ENCODE measurements around the gene TRAF2. TPM values are rescaled to one million over a fixed set of nuclear protein-coding genes. Genes with fewer than 3 reads are reported as not detected.
A peak's percentile ranks its signal among the peaks of the same experiment; 100 is the strongest.
"Not testable (repeated sequence)": the region's sequence is repeated elsewhere in the genome, so short reads cannot be mapped to it uniquely, and the experiment has no call there.

The TRAF2 gene, protein sequence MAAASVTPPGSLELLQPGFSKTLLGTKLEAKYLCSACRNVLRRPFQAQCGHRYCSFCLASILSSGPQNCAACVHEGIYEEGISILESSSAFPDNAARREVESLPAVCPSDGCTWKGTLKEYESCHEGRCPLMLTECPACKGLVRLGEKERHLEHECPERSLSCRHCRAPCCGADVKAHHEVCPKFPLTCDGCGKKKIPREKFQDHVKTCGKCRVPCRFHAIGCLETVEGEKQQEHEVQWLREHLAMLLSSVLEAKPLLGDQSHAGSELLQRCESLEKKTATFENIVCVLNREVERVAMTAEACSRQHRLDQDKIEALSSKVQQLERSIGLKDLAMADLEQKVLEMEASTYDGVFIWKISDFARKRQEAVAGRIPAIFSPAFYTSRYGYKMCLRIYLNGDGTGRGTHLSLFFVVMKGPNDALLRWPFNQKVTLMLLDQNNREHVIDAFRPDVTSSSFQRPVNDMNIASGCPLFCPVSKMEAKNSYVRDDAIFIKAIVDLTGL
- total RNA-seq, result 10 to 100 TPM; 40.0 to 41.4 TPM

- peak; percentile 99 for DNase-seq
- CTCF ChIA-PET, result interaction anchor here (1.0 to 1.3 kb wide), 6 partner anchors 16 to 149 kb away, joined by 3 to 5 read pairs (median 4); partner anchors contain the start of genes ABCA2, AJM1 and RABL6
- POLR2A ChIA-PET, result interaction anchor here (0.6 to 2.1 kb wide), 10 partner anchors 12 to 355 kb away, joined by 3 to 26 read pairs (median 4); partner anchors contain the start of genes CLIC3, FBXW5, MAN1B1 and TUBB4B
These were observed at the start of gene TRAF2 for GRCh38 chr9:136885950-136886578. Gene TRAF2, plus strand, starts transcription at chr9:136886516. Its CDS starts 12,225 bp downstream, at chr9:136898741.

DNA sequence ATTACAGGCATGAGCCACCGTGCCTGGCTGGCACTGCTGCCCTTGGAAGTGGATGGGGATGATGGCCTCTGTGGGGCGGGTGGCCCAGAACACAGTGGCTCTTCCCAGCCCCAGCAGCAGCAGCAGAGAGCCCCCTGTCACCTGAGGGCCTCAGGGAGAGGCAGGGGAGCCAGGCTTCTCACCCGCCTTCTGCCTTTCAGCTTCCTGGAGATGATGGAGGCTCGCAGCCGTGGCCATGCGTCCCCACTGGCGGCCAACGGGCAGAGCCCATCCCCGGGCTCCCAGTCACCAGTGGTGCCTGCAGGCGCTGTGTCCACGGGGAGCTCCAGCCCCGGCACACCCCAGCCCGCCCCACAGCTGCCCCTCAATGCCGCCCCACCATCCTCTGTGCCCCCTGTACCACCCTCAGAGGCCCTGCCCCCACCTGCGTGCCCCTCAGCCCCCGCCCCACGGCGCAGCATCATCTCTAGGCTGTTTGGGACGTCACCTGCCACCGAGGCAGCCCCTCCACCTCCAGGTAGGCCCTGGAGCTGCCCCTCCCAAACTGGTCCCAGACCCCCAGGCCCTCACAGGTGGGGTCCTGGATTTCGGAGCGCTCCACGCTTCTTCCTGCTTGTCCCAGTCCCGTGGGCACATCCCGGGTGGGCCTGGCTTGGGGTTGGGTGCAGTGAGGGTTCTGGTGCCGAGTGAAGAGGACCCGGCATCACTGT lies 49.0 kb upstream of the TRAF2 start:
- Mint-ChIP-seq H3K27ac (no peak overlapping the region), H3K27me3 (no peaks in the 10 kb centered on the region), H3K4me1 (ENCODE audit: low read depth) (peaks cover 9% of the 10 kb centered on the region), H3K9me3 (no peaks in the 10 kb centered on the region), H3K36me3 (peaks cover 5% of the 10 kb centered on the region), H3K4me3 (no peak overlapping the region)
- ChIA-PET CTCF (no interaction called here), POLR2A (no interaction called here)
- no peak for DNase-seq
- intact Hi-C loops (cut with micrococcal nuclease), result no loop called here

More at GRCh38 chr9:136885950-136886578, at the start of gene TRAF2:
- peak within 1 kb of the TSS; percentile 89 for H3K27ac Mint-ChIP-seq
- H3K27me3 Mint-ChIP-seq, result no peaks in the 10 kb centered on the region
- peaks cover 18% of the 10 kb centered on the region for H3K36me3 Mint-ChIP-seq
- no peaks in the 10 kb centered on the region for H3K9me3 Mint-ChIP-seq
- intact Hi-C loops (cut with micrococcal nuclease), result loop anchor here (1.0 to 10.0 kb wide), 6 partner anchors 16 to 351 kb away; partner anchors contain the start of genes EDF1, NDOR1, PHPT1 and TMEM141
- peak within 1 kb of the TSS; percentile 91 for H3K4me3 Mint-ChIP-seq
- H3K4me1 Mint-ChIP-seq (ENCODE audit: low read depth), result peaks cover 39% of the 10 kb centered on the region

- intact Hi-C loops (cut with micrococcal nuclease); POLR2A ChIA-PET; H3K36me3 Mint-ChIP-seq; H3K27me3 Mint-ChIP-seq; H3K9me3 Mint-ChIP-seq; H3K4me3 Mint-ChIP-seq; H3K27ac Mint-ChIP-seq; CTCF ChIA-PET; DNase-seq: not testable (repeated sequence)
- H3K4me1 Mint-ChIP-seq (ENCODE audit: low read depth), result peaks cover 10% of the 10 kb centered on the region
These were observed 48.4 kb upstream of the TRAF2 start for GRCh38 chr9:136837856-136838277.

GRCh38 chr9:136838314-136839228 lies 47.7 kb upstream of the TRAF2 start:
- POLR2A ChIA-PET, result no interaction called here

GRCh38 chr9:136839229-136840139 lies 46.8 kb upstream of the TRAF2 start:
- no peak overlapping the region for H3K4me3 Mint-ChIP-seq
- POLR2A ChIA-PET, result interaction anchor here (0.6 kb wide), 2 partner anchors 231 to 237 kb away, joined by 3 to 6 read pairs; partner anchors contain the start of gene SAPCD2
- no peak overlapping the region for H3K27ac Mint-ChIP-seq
- DNase-seq, result no peak
- H3K27me3 Mint-ChIP-seq, result no peaks in the 10 kb centered on the region
- no peaks in the 10 kb centered on the region for H3K9me3 Mint-ChIP-seq
- peaks cover 15% of the 10 kb centered on the region for H3K4me1 Mint-ChIP-seq (ENCODE audit: low read depth)
- intact Hi-C loops (cut with micrococcal nuclease), result loop anchor here (5.0 kb wide), 1 partner anchor 32 kb away; the partner anchor contains the start of gene RABL6
- H3K36me3 Mint-ChIP-seq, result peaks cover 5% of the 10 kb centered on the region
- CTCF ChIA-PET, result interaction anchor here (0.7 kb wide), 1 partner anchor 9 kb away, joined by 3 read pairs; no protein-coding TSS in a partner anchor

More at GRCh38 chr9:136838314-136839228, 47.7 kb upstream of the TRAF2 start:
- no peaks in the 10 kb centered on the region for H3K27me3 Mint-ChIP-seq
- H3K4me3 Mint-ChIP-seq, result no peak overlapping the region
- no peak for DNase-seq
- intact Hi-C loops (cut with micrococcal nuclease), result no loop called here
- no peak overlapping the region for H3K27ac Mint-ChIP-seq
- CTCF ChIA-PET, result no interaction called here
- H3K9me3 Mint-ChIP-seq, result no peaks in the 10 kb centered on the region
- peaks cover 13% of the 10 kb centered on the region for H3K4me1 Mint-ChIP-seq (ENCODE audit: low read depth)
- peaks cover 5% of the 10 kb centered on the region for H3K36me3 Mint-ChIP-seq

DNA sequence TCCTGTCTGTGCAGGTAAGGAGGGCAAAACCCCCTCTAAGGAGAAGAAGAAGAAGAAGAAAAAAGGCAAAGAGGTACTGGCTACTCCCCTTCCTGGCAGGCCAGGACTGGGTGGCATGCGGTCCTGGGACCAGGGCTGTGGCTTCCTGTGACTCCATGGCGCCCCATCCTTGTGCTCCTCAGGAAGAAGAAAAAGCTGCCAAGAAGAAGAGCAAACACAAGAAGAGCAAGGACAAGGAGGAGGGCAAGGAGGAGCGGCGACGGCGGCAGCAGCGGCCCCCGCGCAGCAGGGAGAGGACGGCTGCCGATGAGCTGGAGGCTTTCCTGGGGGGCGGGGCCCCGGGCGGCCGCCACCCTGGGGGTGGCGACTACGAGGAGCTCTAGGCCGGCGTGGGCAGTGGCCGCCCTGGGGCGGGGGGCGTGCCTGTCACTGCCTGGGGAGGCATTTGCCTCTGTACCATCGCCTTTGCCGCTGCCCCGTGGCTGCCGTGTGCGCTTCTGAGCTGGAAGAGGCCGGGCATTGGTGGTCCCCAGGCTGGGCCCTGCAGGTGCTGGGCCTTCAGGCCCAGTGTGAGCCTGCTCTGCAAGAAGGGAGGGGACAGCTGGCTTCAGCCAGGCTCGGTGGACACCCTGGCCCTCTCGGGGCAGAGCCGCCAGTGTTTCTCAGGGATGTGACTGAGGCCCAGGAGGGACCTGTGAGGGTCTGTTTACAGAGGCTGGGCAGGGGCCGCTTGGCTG lies 46.0 kb upstream of the TRAF2 start:
- intact Hi-C loops (cut with micrococcal nuclease), result loop anchor here (5.0 kb wide), 1 partner anchor 33 kb away; the partner anchor contains the start of gene RABL6
- H3K27me3 Mint-ChIP-seq, result peaks cover 2% of the 10 kb centered on the region
- peaks cover 5% of the 10 kb centered on the region for H3K36me3 Mint-ChIP-seq
- H3K4me3 Mint-ChIP-seq, result no peak overlapping the region
- DNase-seq, result no peak
- H3K27ac Mint-ChIP-seq, result no peak overlapping the region
- H3K9me3 Mint-ChIP-seq, result no peaks in the 10 kb centered on the region
- ChIA-PET CTCF (interaction anchor here (0.7 to 1.7 kb wide), 2 partner anchors 8 to 48 kb away, joined by 3 to 7 read pairs; no protein-coding TSS in a partner anchor), POLR2A (interaction anchor here (0.6 kb wide), 1 partner anchor 236 kb away, joined by 3 read pairs; no protein-coding TSS in a partner anchor)
- peaks cover 15% of the 10 kb centered on the region for H3K4me1 Mint-ChIP-seq (ENCODE audit: low read depth)

- Mint-ChIP-seq H3K4me1 (ENCODE audit: low read depth) (peaks cover 15% of the 10 kb centered on the region), H3K4me3 (no peak overlapping the region), H3K9me3 (no peaks in the 10 kb centered on the region), H3K27ac (no peak overlapping the region), H3K36me3 (peaks cover 5% of the 10 kb centered on the region), H3K27me3 (peaks cover 5% of the 10 kb centered on the region)
- DNase-seq, result no peak
- ChIA-PET CTCF (interaction anchor here (0.7 to 4.3 kb wide), 11 partner anchors 9 to 206 kb away, joined by 3 to 56 read pairs (median 8); partner anchors contain the start of genes ABCA2, C8G, FBXW5 and FUT7), POLR2A (no interaction called here)
- intact Hi-C loops (cut with micrococcal nuclease), result loop anchor here (5.0 kb wide), 1 partner anchor 34 kb away; the partner anchor contains the start of gene RABL6
These were observed 45.3 kb upstream of the TRAF2 start for GRCh38 chr9:136840877-136841645.

GRCh38 chr9:136841646-136842379 lies 44.5 kb upstream of the TRAF2 start:
- Mint-ChIP-seq H3K4me3 (peak overlapping the region; percentile 73), H3K4me1 (ENCODE audit: low read depth) (peaks cover 20% of the 10 kb centered on the region)
- ChIA-PET POLR2A (interaction anchor here (1.7 kb wide), 1 partner anchor 60 kb away, joined by 7 read pairs; no protein-coding TSS in a partner anchor), CTCF (interaction anchor here (0.7 to 4.3 kb wide), 41 partner anchors 10 to 360 kb away, joined by 3 to 56 read pairs (median 5); partner anchors contain the start of genes ABCA2, C8G, CLIC3 and EDF1)
- H3K27me3 Mint-ChIP-seq, H3K27ac Mint-ChIP-seq, H3K9me3 Mint-ChIP-seq, H3K36me3 Mint-ChIP-seq, DNase-seq: not testable (repeated sequence)
- intact Hi-C loops (cut with micrococcal nuclease), result loop anchor here (2.0 to 5.0 kb wide), 3 partner anchors 35 to 103 kb away; partner anchors contain the start of genes C8G, FBXW5, RABL6 and TMEM141

All from activated CD4-positive, alpha-beta memory T cell treated with anti-CD3 and anti-CD28 coated beads for 36 hours (primary cell).